OCI-LY3 (cell line): ENCODE data around the gene TTLL11.
A peak's percentile ranks its signal among the peaks of the same experiment; 100 is the strongest.

Experiments
- H2AFZ ChIP-seq: fragments of 200-600, 300-600 bp; shearing (Covaris generic); 2 replicates; pipeline ENCODE4 v1.6.0; 2014; ENCODE audit warnings: antibody characterized with exemption, low read depth, low read length
- H3K27ac ChIP-seq: fragments of 200-600, 300-600 bp; sonication (generic); 2 replicates; pipeline ENCODE4 v1.5.1; 2014; ENCODE audit warnings: mild to moderate bottlenecking, low read length, moderate library complexity, mixed read lengths
- H3K27me3 ChIP-seq: fragments of 200-600, 300-600 bp; sonication (generic); 2 replicates; pipeline ENCODE4 v1.6.1; 2014; ENCODE audit warnings: low read depth, low read length, mixed read lengths
- H3K36me3 ChIP-seq: fragments of 200-600, 300-600 bp; sonication (generic); replicated peaks from 2 replicates; pipeline ENCODE3; 2014; ENCODE audit warnings: low read depth, low read length, mixed read lengths
- H3K4me1 ChIP-seq: fragments of 300-600, 200-600 bp; sonication (generic); 2 replicates; pipeline ENCODE4 v1.6.1; 2014; ENCODE audit warnings: low read length, mixed read lengths
- H3K4me2 ChIP-seq: fragments of 200-600, 300-600 bp; sonication (generic); 2 replicates; pipeline ENCODE4 v1.6.1; 2014; ENCODE audit warnings: low read length, mixed read lengths
- H3K4me3 ChIP-seq: fragments of 300-600, 200-600 bp; sonication (generic); 2 replicates; pipeline ENCODE4 v1.5.1; 2014; ENCODE audit warnings: antibody characterized with exemption, mild to moderate bottlenecking, low read length, moderate library complexity
- H3K79me2 ChIP-seq: fragments of 300-600, 200-600 bp; shearing (Covaris generic); 2 replicates; pipeline ENCODE4 v1.6.1; 2014; ENCODE audit warnings: mild to moderate bottlenecking, low read length, mixed read lengths
- H3K9ac ChIP-seq: fragments of 300-600, 200-600 bp; shearing (Covaris generic); 2 replicates; pipeline ENCODE4 v1.6.0; 2014; ENCODE audit warnings: mild to moderate bottlenecking, low read length, moderate library complexity
- H3K9me3 ChIP-seq: fragments of 200-600, 300-600 bp; shearing (Covaris generic); 2 replicates; pipeline ENCODE4 v1.6.1; 2014; ENCODE audit warnings: low read length, mixed read lengths; ENCODE audit not compliant: insufficient read depth
- H4K20me1 ChIP-seq: fragments of 200-600, 300-600 bp; sonication (generic); 2 replicates; pipeline ENCODE4 v1.6.1; 2016; ENCODE audit warnings: low read length, mixed read lengths; ENCODE audit not compliant: insufficient read depth
- EZH2phosphoT487 ChIP-seq: fragments of 200-600 bp; shearing (Covaris generic); IDR thresholded peaks from 2 replicates; pipeline ENCODE4 v1.6.1; 2018; ENCODE audit warnings: antibody characterized with exemption, mixed run types, low read depth
- TF ChIP-seq, protein P1 (sequence below): fragments of 200-600, 300-600 bp; sonication (generic); IDR thresholded peaks from 2 replicates; pipeline ENCODE4 v1.5.1; 2014; ENCODE audit warnings: antibody characterized with exemption, low read length, low read depth

The TTLL11 gene

GRCh38 chr9:122088880-122089706 is 4.0 kb downstream of the TTLL11 start:
- no peak for TF ChIP-seq EZH2phosphoT487
- TF ChIP-seq, protein P1, sequence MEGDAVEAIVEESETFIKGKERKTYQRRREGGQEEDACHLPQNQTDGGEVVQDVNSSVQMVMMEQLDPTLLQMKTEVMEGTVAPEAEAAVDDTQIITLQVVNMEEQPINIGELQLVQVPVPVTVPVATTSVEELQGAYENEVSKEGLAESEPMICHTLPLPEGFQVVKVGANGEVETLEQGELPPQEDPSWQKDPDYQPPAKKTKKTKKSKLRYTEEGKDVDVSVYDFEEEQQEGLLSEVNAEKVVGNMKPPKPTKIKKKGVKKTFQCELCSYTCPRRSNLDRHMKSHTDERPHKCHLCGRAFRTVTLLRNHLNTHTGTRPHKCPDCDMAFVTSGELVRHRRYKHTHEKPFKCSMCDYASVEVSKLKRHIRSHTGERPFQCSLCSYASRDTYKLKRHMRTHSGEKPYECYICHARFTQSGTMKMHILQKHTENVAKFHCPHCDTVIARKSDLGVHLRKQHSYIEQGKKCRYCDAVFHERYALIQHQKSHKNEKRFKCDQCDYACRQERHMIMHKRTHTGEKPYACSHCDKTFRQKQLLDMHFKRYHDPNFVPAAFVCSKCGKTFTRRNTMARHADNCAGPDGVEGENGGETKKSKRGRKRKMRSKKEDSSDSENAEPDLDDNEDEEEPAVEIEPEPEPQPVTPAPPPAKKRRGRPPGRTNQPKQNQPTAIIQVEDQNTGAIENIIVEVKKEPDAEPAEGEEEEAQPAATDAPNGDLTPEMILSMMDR, result no peak
- H2AFZ ChIP-seq, result no peak overlapping the region
- H3K4me2 ChIP-seq, result peak overlapping the region; percentile 67
- H3K4me1 ChIP-seq, result peaks cover 27% of the 10 kb centered on the region
- 0 out of 2 replicates have a peak, but pooled peaks cover 2% of the 10 kb centered on the region for H3K27me3 ChIP-seq
- H3K9ac ChIP-seq, result no peak overlapping the region
- no peaks in the 10 kb centered on the region for H3K9me3 ChIP-seq
- no peaks in the 10 kb centered on the region for H3K36me3 ChIP-seq
- H3K79me2 ChIP-seq, result peaks cover 22% of the 10 kb centered on the region
- H4K20me1 ChIP-seq, result no peaks in the 10 kb centered on the region
- peak overlapping the region; percentile 36; the same call in 1 of the 2 replicates for H3K4me3 ChIP-seq
- peak overlapping the region; percentile 63 for H3K27ac ChIP-seq

DNA sequence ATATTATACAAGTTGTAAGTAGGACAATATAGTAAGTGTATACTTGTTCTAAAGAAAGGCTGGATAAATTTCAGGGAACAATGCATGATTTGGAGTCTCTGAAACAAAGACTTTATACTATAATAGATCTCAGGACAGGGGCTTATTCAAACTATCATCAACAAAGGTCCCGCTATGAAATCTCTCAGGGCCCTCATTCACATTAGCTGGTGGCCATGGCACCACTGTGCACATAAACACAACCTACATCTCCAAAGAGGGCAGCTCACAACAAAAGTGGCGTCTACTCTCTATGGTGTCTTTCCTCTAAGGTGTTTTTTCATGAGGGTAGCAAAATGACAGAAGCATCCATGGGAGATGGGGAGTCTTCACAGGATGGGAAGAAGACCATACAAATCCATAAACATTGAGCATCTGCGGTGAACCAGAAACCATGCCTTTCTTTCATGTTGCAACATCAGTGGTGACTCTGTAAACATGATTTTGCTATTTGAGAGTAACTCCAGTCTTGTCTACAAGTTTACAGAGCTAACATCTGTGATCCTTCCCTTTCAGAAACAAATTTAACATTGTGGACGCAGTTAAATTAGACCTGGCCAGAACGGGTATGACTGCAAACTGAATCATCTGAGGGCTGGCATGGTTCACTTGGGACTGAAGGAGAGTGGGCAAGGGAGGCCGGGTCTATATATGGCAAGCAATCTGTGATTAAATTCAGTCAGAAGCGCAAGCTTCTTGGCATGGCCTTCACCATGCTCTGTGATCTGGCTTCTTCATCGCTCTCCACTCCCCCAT is 5.5 kb downstream of the TTLL11 start:
- no peak overlapping the region for H3K9ac ChIP-seq
- H3K79me2 ChIP-seq, result peaks cover 21% of the 10 kb centered on the region
- no peak overlapping the region for H3K4me3 ChIP-seq
- H4K20me1 ChIP-seq, result no peaks in the 10 kb centered on the region
- H3K27ac ChIP-seq, result no peak overlapping the region
- H3K9me3 ChIP-seq, result no peaks in the 10 kb centered on the region
- H2AFZ ChIP-seq, result no peak overlapping the region
- no peak overlapping the region for H3K4me2 ChIP-seq
- no peaks in the 10 kb centered on the region for H3K27me3 ChIP-seq
- peaks cover 27% of the 10 kb centered on the region for H3K4me1 ChIP-seq
- no peaks in the 10 kb centered on the region for H3K36me3 ChIP-seq
- TF ChIP-seq, protein P1, result no peak
- no peak for TF ChIP-seq EZH2phosphoT487

GRCh38 chr9:122086873-122087272 is 6.2 kb downstream of the TTLL11 start:
- no peaks in the 10 kb centered on the region for H4K20me1 ChIP-seq
- no peaks in the 10 kb centered on the region for H3K9me3 ChIP-seq
- no peaks in the 10 kb centered on the region for H3K36me3 ChIP-seq
- no peak overlapping the region for H2AFZ ChIP-seq
- H3K4me2 ChIP-seq, result no peak overlapping the region
- H3K79me2 ChIP-seq, result peaks cover 14% of the 10 kb centered on the region
- no peak for TF ChIP-seq EZH2phosphoT487
- TF ChIP-seq, protein P1, result no peak
- H3K9ac ChIP-seq, result no peak overlapping the region
- H3K27ac ChIP-seq, result no peak overlapping the region
- peaks cover 23% of the 10 kb centered on the region for H3K4me1 ChIP-seq
- H3K4me3 ChIP-seq, result no peak overlapping the region
- H3K27me3 ChIP-seq, result no peaks in the 10 kb centered on the region

GRCh38 chr9:122085260-122085659 is 7.8 kb downstream of the TTLL11 start:
- no peaks in the 10 kb centered on the region for H3K27me3 ChIP-seq

More at GRCh38 chr9:122085260-122085659, 7.8 kb downstream of the TTLL11 start:
- no peaks in the 10 kb centered on the region for H3K36me3 ChIP-seq
- H3K27ac ChIP-seq, result no peak overlapping the region
- H4K20me1 ChIP-seq, result 0 out of 2 replicates have a peak, but pooled peaks cover 4% of the 10 kb centered on the region
- no peak overlapping the region for H3K9ac ChIP-seq
- no peaks in the 10 kb centered on the region for H3K9me3 ChIP-seq
- TF ChIP-seq EZH2phosphoT487, result no peak
- TF ChIP-seq, protein P1, result no peak
- no peak overlapping the region for H3K4me3 ChIP-seq
- no peak overlapping the region for H2AFZ ChIP-seq
- H3K79me2 ChIP-seq, result peaks cover 6% of the 10 kb centered on the region
- no peak overlapping the region for H3K4me2 ChIP-seq
- peaks cover 17% of the 10 kb centered on the region for H3K4me1 ChIP-seq
